GM18870 (cell line): ENCODE data around the gene DNAJC1.
"Not testable (repeated sequence)": the region's sequence is repeated elsewhere in the genome, so short reads cannot be mapped to it uniquely, and the experiment has no call there.

Source experiments
- ATAC-seq: cut with Tn5 transposase; IDR thresholded peaks from one replicate; pipeline ENCODE4 v1.9.1; 2021; ENCODE audit warnings: moderate library complexity; ENCODE audit not compliant: unreplicated experiment

DNAJC1 gene

GRCh38 chr10:21912625-21913024 lies 90.9 kb downstream of the DNAJC1 start:
- no peak for ATAC-seq

GRCh38 chr10:21910798-21911197 lies 92.7 kb downstream of the DNAJC1 start:
- no peak for ATAC-seq

GRCh38 chr10:21907436-21907835 lies 96.1 kb downstream of the DNAJC1 start:
- ATAC-seq: no peak

GRCh38 chr10:21904930-21905329 lies 98.6 kb downstream of the DNAJC1 start:
- no peak for ATAC-seq

- no peak for ATAC-seq
Observed at GRCh38 chr10:21899736-21900135, 103.8 kb downstream of the DNAJC1 start.

- ATAC-seq: no peak
Observed at GRCh38 chr10:21895932-21896331, 107.6 kb downstream of the DNAJC1 start.

- no peak for ATAC-seq
Observed at GRCh38 chr10:21894648-21895342, 108.7 kb downstream of the DNAJC1 start.

- ATAC-seq: no peak
Observed at GRCh38 chr10:21891439-21891838, 112.1 kb downstream of the DNAJC1 start.

- ATAC-seq: no peak
Observed at GRCh38 chr10:21889477-21890275, 113.9 kb downstream of the DNAJC1 start.

GRCh38 chr10:21888959-21889358 lies 114.6 kb downstream of the DNAJC1 start:
- ATAC-seq: peak; percentile 95

- no peak for ATAC-seq
Observed at GRCh38 chr10:21885940-21886339, 117.6 kb downstream of the DNAJC1 start.

- no peak for ATAC-seq
Observed at GRCh38 chr10:21873198-21873597, 130.3 kb downstream of the DNAJC1 start.

- not testable (repeated sequence) for ATAC-seq
Observed at GRCh38 chr10:21872771-21873170, 130.8 kb downstream of the DNAJC1 start.

GRCh38 chr10:21870849-21871248 lies 132.7 kb downstream of the DNAJC1 start:
- no peak for ATAC-seq

GRCh38 chr10:21869087-21869486 lies 134.4 kb downstream of the DNAJC1 start:
- not testable (repeated sequence) for ATAC-seq

- ATAC-seq: no peak
Observed at GRCh38 chr10:21860718-21861117, 142.8 kb downstream of the DNAJC1 start.

GRCh38 chr10:21858455-21858854 lies 145.1 kb downstream of the DNAJC1 start:
- no peak for ATAC-seq

GRCh38 chr10:21849607-21850006 lies 153.9 kb downstream of the DNAJC1 start:
- ATAC-seq: no peak

- no peak for ATAC-seq
Observed at GRCh38 chr10:21843645-21844044, 159.9 kb downstream of the DNAJC1 start.

GRCh38 chr10:21841273-21841672 lies 162.3 kb downstream of the DNAJC1 start:
- not testable (repeated sequence) for ATAC-seq

GRCh38 chr10:21837487-21837886 lies 166.0 kb downstream of the DNAJC1 start:
- ATAC-seq: not testable (repeated sequence)

- ATAC-seq: not testable (repeated sequence)
Observed at GRCh38 chr10:21834574-21834973, 169.0 kb downstream of the DNAJC1 start.
